ENCODE measurements around the gene SMOC1. TPM values are rescaled to one million over a fixed set of nuclear protein-coding genes. Genes with fewer than 3 reads are reported as not detected.

The SMOC1 gene
- total and polyA plus RNA-seq, 7 experiments from 2014 or later, result 0.71 TPM; not detected in 6

- Mint-ChIP-seq H3K4me1 (no peaks in the 10 kb centered on the region), H3K36me3 (no peaks in the 10 kb centered on the region), H3K4me3 (no peak overlapping the region), H3K27me3 (peaks cover 0 to 20% (median 12%) of the 10 kb centered on the region in 5 donors), H3K9me3 (no peaks in the 10 kb centered on the region), H3K27ac (no peak overlapping the region)
- intact Hi-C loops (cut with micrococcal nuclease), result no loop called here
- Histone ChIP-seq H3K27me3 (ENCODE audit: control insufficient read depth in 2 of 2, insufficient read depth in 2 of 2, low read length in 2 of 2) (no peaks in the 10 kb centered on the region), H3K4me1 (ENCODE audit: control insufficient read depth in 2 of 2, insufficient read depth in 2 of 2, low read length in 2 of 2) (no peaks in the 10 kb centered on the region), H3K9me3 (ENCODE audit: control insufficient read depth in 2 of 3, low read length in 3 of 3) (no peaks in the 10 kb centered on the region), H3K27ac (ENCODE audit: low read depth, low read length) (no peak overlapping the region), H3K4me3 (ENCODE audit: low read length) (no peak overlapping the region), H3K36me3 (ENCODE audit: control insufficient read depth in 2 of 3, insufficient read depth in 3 of 3, low read length in 3 of 3) (no peaks in the 10 kb centered on the region)
- POLR2A ChIA-PET, result no interaction called here
- no peak for DNase-seq
- ATAC-seq, result no peak
- CTCF ChIA-PET, result no interaction called here
These were observed 26.5 kb upstream of the SMOC1 start for GRCh38 chr14:69852531-69853321.

DNA sequence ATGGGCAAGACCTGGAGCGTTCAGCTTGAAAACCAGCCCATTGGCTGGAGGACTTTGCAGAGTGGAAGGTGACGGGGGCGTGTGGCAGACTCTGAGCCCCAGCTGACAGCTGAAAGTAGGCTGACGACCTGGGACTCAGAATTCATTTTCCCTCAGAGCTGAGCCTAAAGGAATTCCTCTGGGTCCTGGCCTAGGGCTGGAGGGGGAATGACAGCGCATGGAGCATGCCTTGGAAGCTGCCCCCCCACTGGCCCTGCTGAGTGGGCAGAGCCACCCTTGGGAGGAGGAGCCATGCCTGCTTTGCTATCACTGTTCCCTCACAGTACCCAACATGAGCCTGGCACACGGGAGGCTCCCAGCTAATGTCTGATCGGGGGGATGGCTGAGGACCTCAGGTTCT, 25.4 kb upstream of the SMOC1 start:
- ATAC-seq (no peak), DNase-seq (no peak)
- Mint-ChIP-seq H3K36me3 (no peaks in the 10 kb centered on the region), H3K4me1 (no peaks in the 10 kb centered on the region), H3K4me3 (no peak overlapping the region), H3K27me3 (peaks cover 0 to 21% (median 16%) of the 10 kb centered on the region in 5 donors), H3K9me3 (no peaks in the 10 kb centered on the region), H3K27ac (no peak overlapping the region)
- ChIA-PET POLR2A (no interaction called here), CTCF (no interaction called here)
- H3K9me3 ChIP-seq (ENCODE audit: control insufficient read depth in 2 of 3, low read length in 3 of 3), result no peaks in the 10 kb centered on the region
- H3K36me3 ChIP-seq (ENCODE audit: control insufficient read depth in 2 of 3, insufficient read depth in 3 of 3, low read length in 3 of 3), result no peaks in the 10 kb centered on the region
- intact Hi-C loops (cut with micrococcal nuclease), result no loop called here
- H3K4me3 ChIP-seq (ENCODE audit: low read length), result no peak overlapping the region
- no peak overlapping the region for H3K27ac ChIP-seq (ENCODE audit: low read depth, low read length)
- H3K27me3 ChIP-seq (ENCODE audit: control insufficient read depth in 2 of 2, insufficient read depth in 2 of 2, low read length in 2 of 2), result no peaks in the 10 kb centered on the region
- H3K4me1 ChIP-seq (ENCODE audit: control insufficient read depth in 2 of 2, insufficient read depth in 2 of 2, low read length in 2 of 2), result no peaks in the 10 kb centered on the region

- Mint-ChIP-seq H3K27me3 (peaks cover 0 to 22% (median 10%) of the 10 kb centered on the region in 5 donors), H3K36me3 (no peaks in the 10 kb centered on the region), H3K27ac (no peak overlapping the region), H3K4me3 (no peak overlapping the region), H3K4me1 (no peaks in the 10 kb centered on the region), H3K9me3 (no peaks in the 10 kb centered on the region)
- no peaks in the 10 kb centered on the region for H3K4me1 ChIP-seq (ENCODE audit: control insufficient read depth in 2 of 2, insufficient read depth in 2 of 2, low read length in 2 of 2)
- CTCF ChIA-PET, result no interaction called here
- ATAC-seq (no peak), DNase-seq (no peak)
- H3K4me3 ChIP-seq (ENCODE audit: low read length), result no peak overlapping the region
- H3K9me3 ChIP-seq (ENCODE audit: control insufficient read depth in 2 of 3, low read length in 3 of 3), result no peaks in the 10 kb centered on the region
- POLR2A ChIA-PET, result no interaction called here
- H3K36me3 ChIP-seq (ENCODE audit: control insufficient read depth in 2 of 3, insufficient read depth in 3 of 3, low read length in 3 of 3), result no peaks in the 10 kb centered on the region
- no peaks in the 10 kb centered on the region for H3K27me3 ChIP-seq (ENCODE audit: control insufficient read depth in 2 of 2, insufficient read depth in 2 of 2, low read length in 2 of 2)
- no peak overlapping the region for H3K27ac ChIP-seq (ENCODE audit: low read depth, low read length)
- intact Hi-C loops (cut with micrococcal nuclease), result no loop called here
These were observed 24.6 kb upstream of the SMOC1 start for GRCh38 chr14:69854598-69854997.

DNA sequence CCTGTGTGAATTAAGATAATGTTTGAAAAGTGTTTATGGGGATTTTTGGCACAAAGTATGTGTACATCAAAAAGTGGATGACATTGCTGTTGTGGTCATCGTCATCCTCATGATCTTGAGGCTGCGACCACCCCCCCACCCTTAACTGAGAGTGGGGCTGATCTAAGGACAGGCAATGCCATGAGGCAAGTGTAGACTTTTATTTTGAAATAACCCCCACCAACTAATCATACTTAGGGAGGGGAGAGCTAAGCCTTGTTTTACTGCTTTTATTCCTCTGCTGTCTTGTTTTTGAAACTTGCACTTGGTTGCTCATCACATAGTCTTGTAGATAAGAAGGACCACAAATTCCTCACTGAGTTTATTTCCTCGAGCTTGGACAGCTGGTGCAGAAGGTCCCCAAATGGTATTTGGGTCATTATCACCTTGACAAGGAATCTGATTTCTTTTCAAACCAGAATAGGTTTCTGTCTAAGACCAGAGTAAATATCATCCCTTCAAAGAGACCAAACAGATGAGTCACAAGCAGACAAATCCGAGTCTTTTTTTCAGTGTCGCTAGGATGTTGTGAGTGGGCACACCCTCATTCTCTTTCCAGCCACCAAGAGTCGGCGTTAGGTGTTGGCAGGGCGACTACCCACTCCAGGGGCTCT, 23.9 kb upstream of the SMOC1 start:
- ChIA-PET POLR2A (no interaction called here), CTCF (no interaction called here)
- Histone ChIP-seq H3K4me1 (ENCODE audit: control insufficient read depth in 2 of 2, insufficient read depth in 2 of 2, low read length in 2 of 2) (no peaks in the 10 kb centered on the region), H3K27me3 (ENCODE audit: control insufficient read depth in 2 of 2, insufficient read depth in 2 of 2, low read length in 2 of 2) (no peaks in the 10 kb centered on the region), H3K4me3 (ENCODE audit: low read length) (no peak overlapping the region), H3K9me3 (ENCODE audit: control insufficient read depth in 2 of 3, low read length in 3 of 3) (no peaks in the 10 kb centered on the region), H3K36me3 (ENCODE audit: control insufficient read depth in 2 of 3, insufficient read depth in 3 of 3, low read length in 3 of 3) (no peaks in the 10 kb centered on the region), H3K27ac (ENCODE audit: low read depth, low read length) (no peak overlapping the region)
- H3K4me3 Mint-ChIP-seq, result no peak overlapping the region
- H3K27ac Mint-ChIP-seq, result no peak overlapping the region
- H3K4me1 Mint-ChIP-seq, result no peaks in the 10 kb centered on the region
- no peaks in the 10 kb centered on the region for H3K36me3 Mint-ChIP-seq
- no peak for ATAC-seq
- intact Hi-C loops (cut with micrococcal nuclease), result no loop called here
- H3K9me3 Mint-ChIP-seq, result no peaks in the 10 kb centered on the region
- H3K27me3 Mint-ChIP-seq, result peaks cover 0 to 20% (median 7%) of the 10 kb centered on the region in 5 donors
- DNase-seq, result no peak

- Mint-ChIP-seq H3K4me3 (no peak overlapping the region), H3K27ac (no peak overlapping the region), H3K9me3 (peaks cover 0 to 4% (median 2%) of the 10 kb centered on the region in 11 donors), H3K27me3 (peaks cover 0 to 24% (median 12%) of the 10 kb centered on the region in 5 donors), H3K36me3 (no peaks in the 10 kb centered on the region), H3K4me1 (no peaks in the 10 kb centered on the region)
- Histone ChIP-seq H3K4me3 (ENCODE audit: low read length) (no peak overlapping the region), H3K27ac (ENCODE audit: low read depth, low read length) (no peak overlapping the region), H3K27me3 (ENCODE audit: control insufficient read depth in 2 of 2, insufficient read depth in 2 of 2, low read length in 2 of 2) (no peaks in the 10 kb centered on the region), H3K9me3 (ENCODE audit: control insufficient read depth in 2 of 3, low read length in 3 of 3) (no peaks in the 10 kb centered on the region), H3K4me1 (ENCODE audit: control insufficient read depth in 2 of 2, insufficient read depth in 2 of 2, low read length in 2 of 2) (no peaks in the 10 kb centered on the region), H3K36me3 (ENCODE audit: control insufficient read depth in 2 of 3, insufficient read depth in 3 of 3, low read length in 3 of 3) (no peaks in the 10 kb centered on the region)
- DNase-seq (no peak), ATAC-seq (no peak)
- ChIA-PET CTCF (no interaction called here), POLR2A (no interaction called here)
- intact Hi-C loops (cut with micrococcal nuclease), result no loop called here
These were observed 20.4 kb upstream of the SMOC1 start for GRCh38 chr14:69858801-69859200.

DNA sequence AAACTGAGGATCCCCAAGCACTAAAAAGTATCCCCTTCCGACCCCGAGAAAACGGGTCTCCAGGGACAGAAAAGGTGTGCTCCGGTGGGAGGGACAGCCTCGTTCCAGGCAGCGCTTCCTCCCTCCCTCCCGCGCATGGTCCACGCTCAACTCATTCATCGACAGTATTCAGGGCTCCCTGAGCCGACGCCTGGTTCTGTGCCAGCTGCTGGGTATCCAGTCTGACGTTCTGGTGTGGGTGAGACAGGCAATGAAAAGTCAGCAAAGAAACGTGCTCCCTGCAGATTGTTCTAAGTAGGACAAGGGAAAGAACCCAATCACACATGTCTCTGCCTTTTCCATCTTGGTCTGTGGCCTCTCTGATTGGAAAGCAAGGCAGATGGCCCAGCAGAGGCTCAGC, 19.6 kb upstream of the SMOC1 start:
- H3K9me3 Mint-ChIP-seq, result peaks cover 0 to 11% (median 7%) of the 10 kb centered on the region in 11 donors
- ChIA-PET POLR2A (no interaction called here), CTCF (no interaction called here)
- no peak for ATAC-seq
- Histone ChIP-seq H3K27ac (ENCODE audit: low read depth, low read length) (no peak overlapping the region), H3K27me3 (ENCODE audit: control insufficient read depth in 2 of 2, insufficient read depth in 2 of 2, low read length in 2 of 2) (no peaks in the 10 kb centered on the region), H3K36me3 (ENCODE audit: control insufficient read depth in 2 of 3, insufficient read depth in 3 of 3, low read length in 3 of 3) (no peaks in the 10 kb centered on the region), H3K4me1 (ENCODE audit: control insufficient read depth in 2 of 2, insufficient read depth in 2 of 2, low read length in 2 of 2) (no peaks in the 10 kb centered on the region), H3K9me3 (ENCODE audit: control insufficient read depth in 2 of 3, low read length in 3 of 3) (no peaks in the 10 kb centered on the region), H3K4me3 (ENCODE audit: low read length) (no peak overlapping the region)
- intact Hi-C loops (cut with micrococcal nuclease), result no loop called here
- H3K4me3 Mint-ChIP-seq, result no peak overlapping the region
- H3K36me3 Mint-ChIP-seq, result peaks cover 0 to 5% (median 0%) of the 10 kb centered on the region in 5 donors
- H3K4me1 Mint-ChIP-seq, result no peaks in the 10 kb centered on the region
- H3K27ac Mint-ChIP-seq, result no peak overlapping the region
- H3K27me3 Mint-ChIP-seq, result peaks cover 5 to 30% (median 12%) of the 10 kb centered on the region in 5 donors
- no peak for DNase-seq

GRCh38 chr14:69860221-69860620, 19.0 kb upstream of the SMOC1 start:
- Histone ChIP-seq H3K4me3 (ENCODE audit: low read length) (no peak overlapping the region), H3K4me1 (ENCODE audit: control insufficient read depth in 2 of 2, insufficient read depth in 2 of 2, low read length in 2 of 2) (no peaks in the 10 kb centered on the region), H3K27me3 (ENCODE audit: control insufficient read depth in 2 of 2, insufficient read depth in 2 of 2, low read length in 2 of 2) (no peaks in the 10 kb centered on the region), H3K36me3 (ENCODE audit: control insufficient read depth in 2 of 3, insufficient read depth in 3 of 3, low read length in 3 of 3) (no peaks in the 10 kb centered on the region), H3K27ac (ENCODE audit: low read depth, low read length) (no peak overlapping the region), H3K9me3 (ENCODE audit: control insufficient read depth in 2 of 3, low read length in 3 of 3) (no peaks in the 10 kb centered on the region)
- intact Hi-C loops (cut with micrococcal nuclease), result no loop called here
- Mint-ChIP-seq H3K27me3 (peaks cover 8 to 32% (median 14%) of the 10 kb centered on the region in 5 donors), H3K9me3 (peaks cover 0 to 18% (median 10%) of the 10 kb centered on the region in 11 donors), H3K27ac (no peak overlapping the region), H3K36me3 (peaks cover 0 to 8% (median 0%) of the 10 kb centered on the region in 5 donors), H3K4me3 (no peak overlapping the region), H3K4me1 (no peaks in the 10 kb centered on the region)
- ChIA-PET CTCF (no interaction called here), POLR2A (no interaction called here)
- DNase-seq (no peak), ATAC-seq (no peak)
